PC-3 (cell line): ENCODE results near the gene PLEKHG2. TPM values are rescaled to one million over a fixed set of nuclear protein-coding genes. Genes with fewer than 3 reads are reported as not detected.
A peak's percentile ranks its signal among the peaks of the same experiment; 100 is the strongest.

Experiments
- ATAC-seq: fragments of 200-7000 bp; cut with Tn5 transposase; 2 replicates; pipeline ENCODE4 v1.9.1; 2020; ENCODE audit warnings: mild to moderate bottlenecking, moderate library complexity
- BruUV-seq: library from RNA; stranded (reverse); fragments of 400-500 nt; replicated peaks from 2 replicates; lab custom pipeline; 2021; lab: Mats Ljungman, UMichigan
- CTCF ChIA-PET: fragments of 300-600 bp; sonication (Branson Sonifier 250); formaldehyde crosslinking; loops from one replicate; lab custom pipeline; 2022; ENCODE audit warnings: antibody characterized with exemption; lab: Charles Lee
- POLR2A ChIA-PET: fragments of 300-600 bp; sonication (Branson Sonifier 250); formaldehyde crosslinking; loops from one replicate; lab custom pipeline; 2022; ENCODE audit warnings: antibody characterized with exemption; ENCODE audit not compliant: unreplicated experiment; lab: Charles Lee
- DNase-seq: peaks from one replicate; pipeline ENCODE4 v3.0.0-alpha.2; 2015
- H2AFZ ChIP-seq: fragments of 300-600 bp; sonication (generic); 2 replicates; pipeline ENCODE4 v1.6.0; 2016; ENCODE audit warnings: antibody characterized with exemption, low read length
- H3F3A ChIP-seq: fragments of 300-600 bp; sonication (generic); one replicate; pipeline ENCODE4 v1.6.0; 2017; ENCODE audit warnings: antibody characterized with exemption, low read length, control low read depth, mild to moderate bottlenecking; ENCODE audit not compliant: unreplicated experiment
- H3K27ac ChIP-seq: fragments of 300-600 bp; sonication (generic); 2 replicates; pipeline ENCODE4 v1.5.1; 2016; ENCODE audit warnings: mild to moderate bottlenecking, low read length
- H3K27me3 ChIP-seq: fragments of 300-600 bp; sonication (generic); 2 replicates; pipeline ENCODE4 v1.6.1; 2016; ENCODE audit warnings: low read length, mixed read lengths
- H3K36me3 ChIP-seq: fragments of 300-600 bp; sonication (generic); 2 replicates; pipeline ENCODE4 v1.6.1; 2016; ENCODE audit warnings: low read depth, mixed run types, low read length, mixed read lengths
- H3K4me1 ChIP-seq: fragments of 300-600 bp; sonication (generic); 2 replicates; pipeline ENCODE4 v1.5.1; 2016; ENCODE audit warnings: low read length; ENCODE audit not compliant: insufficient read depth
- H3K4me2 ChIP-seq: fragments of 300-600 bp; sonication (generic); 2 replicates; pipeline ENCODE4 v1.6.0; 2016; ENCODE audit warnings: low read length
- H3K4me3 ChIP-seq: fragments of 300-600 bp; sonication (generic); 2 replicates; pipeline ENCODE4 v1.5.1; 2016; ENCODE audit warnings: mild to moderate bottlenecking, low read length, mixed read lengths
- H3K79me2 ChIP-seq: fragments of 300-600 bp; sonication (generic); 2 replicates; pipeline ENCODE4 v1.6.1; 2017; ENCODE audit warnings: low read length, mixed read lengths
- H3K9ac ChIP-seq: fragments of 300-600 bp; sonication (generic); 2 replicates; pipeline ENCODE4 v1.6.0; 2016; ENCODE audit warnings: mild to moderate bottlenecking, low read length
- H3K9me2 ChIP-seq: fragments of 300-600 bp; sonication (generic); replicated peaks from 2 replicates; pipeline ENCODE4 v1.6.1; 2016; ENCODE audit warnings: mixed run types, low read length, mixed read lengths
- H3K9me3 ChIP-seq: fragments of 300-600 bp; sonication (generic); 2 replicates; pipeline ENCODE4 v1.6.1; 2016; ENCODE audit warnings: low read length, mixed read lengths
- H4K20me1 ChIP-seq: fragments of 300-600 bp; sonication (generic); 2 replicates; pipeline ENCODE4 v1.6.1; 2016; ENCODE audit warnings: low read length, mixed read lengths
- CTCF ChIP-seq: fragments of 300-600 bp; sonication (generic); conservative IDR thresholded peaks from 2 replicates; pipeline ENCODE4 v1.5.1; 2017; ENCODE audit warnings: antibody characterized with exemption, low read depth, mild to moderate bottlenecking, low read length
- EZH2 ChIP-seq: fragments of 300-600 bp; sonication (generic); IDR thresholded peaks from one replicate; pipeline ENCODE4 v1.6.1; 2017; ENCODE audit warnings: antibody characterized with exemption, mild to moderate bottlenecking, low read length; ENCODE audit not compliant: unreplicated experiment
- EZH2phosphoT487 ChIP-seq: fragments of 300-600 bp; sonication (generic); IDR thresholded peaks from 2 replicates; pipeline ENCODE4 v1.6.1; 2018; ENCODE audit warnings: mild to moderate bottlenecking, antibody characterized with exemption, low read length, borderline replicate concordance
- intact Hi-C: fragments of 100-400 bp; cut with micrococcal nuclease; formaldehyde crosslinking; loops from 2 replicates; pipeline ENCODE4 v1.9.0; 2023
- total RNA-seq: library from RNA; depleted of rRNA; stranded (reverse); fragments of >200 nt; gene quantifications from 2 replicates; pipeline ENCODE4 v1.2.3, GENCODE V29; 2014

Gene PLEKHG2
- total RNA-seq, 1 experiment from 2014 or later = 8.3 TPM

- Histone ChIP-seq H3K4me2 (no peak overlapping the region), H3K9ac (no peak overlapping the region), H3K4me3 (no peak overlapping the region), H3K27me3 (no peaks in the 10 kb centered on the region), H3K36me3 (no peaks in the 10 kb centered on the region; the same call in none of the 2 replicates), H3K79me2 (peaks cover 8% of the 10 kb centered on the region), H4K20me1 (no peaks in the 10 kb centered on the region), H2AFZ (no peak overlapping the region), H3F3A (no peaks in the 10 kb centered on the region), H3K4me1 (peaks cover 5% of the 10 kb centered on the region; the same call in 1 of the 2 replicates), H3K9me2 (no peaks in the 10 kb centered on the region), H3K9me3 (no peaks in the 10 kb centered on the region), H3K27ac (no peak overlapping the region)
- BruUV-seq = TSS peak; percentile 23
- ChIA-PET CTCF (no interaction called here), POLR2A (no interaction called here)
- no peak for DNase-seq
- TF ChIP-seq EZH2 (no peak), CTCF (no peak), EZH2phosphoT487 (no peak)
- no peak for ATAC-seq
- intact Hi-C loops = no loop called here
These were observed 27.5 kb upstream of the PLEKHG2 start for GRCh38 chr19:39384839-39385568.

GRCh38 chr19:39385629-39386411 is 26.6 kb upstream of the PLEKHG2 start:
- H3K9me2 ChIP-seq = no peaks in the 10 kb centered on the region
- TF ChIP-seq EZH2 = no peak
- no peak for TF ChIP-seq CTCF
- TF ChIP-seq EZH2phosphoT487 = no peak
- BruUV-seq = TSS peak; percentile 24
- H3K36me3 ChIP-seq = no peaks in the 10 kb centered on the region; the same call in none of the 2 replicates
- H4K20me1 ChIP-seq = no peaks in the 10 kb centered on the region
- no peak overlapping the region for H3K27ac ChIP-seq
- peaks cover 15% of the 10 kb centered on the region for H3K79me2 ChIP-seq
- intact Hi-C loops = no loop called here
- H3K9ac ChIP-seq = no peak overlapping the region
- H2AFZ ChIP-seq = no peak overlapping the region
- ChIA-PET CTCF (no interaction called here), POLR2A (no interaction called here)
- ATAC-seq (no peak), DNase-seq (no peak)
- H3K4me2 ChIP-seq = no peak overlapping the region
- H3K27me3 ChIP-seq = no peaks in the 10 kb centered on the region
- no peaks in the 10 kb centered on the region for H3F3A ChIP-seq
- H3K9me3 ChIP-seq = no peaks in the 10 kb centered on the region
- peaks cover 6% of the 10 kb centered on the region; the same call in 1 of the 2 replicates for H3K4me1 ChIP-seq
- no peak overlapping the region for H3K4me3 ChIP-seq

GRCh38 chr19:39386557-39386956 is 25.9 kb upstream of the PLEKHG2 start:
- TF ChIP-seq EZH2 (no peak), EZH2phosphoT487 (no peak), CTCF (no peak)
- intact Hi-C loops = no loop called here
- no peak for ATAC-seq
- no peaks in the 10 kb centered on the region for H3K9me3 ChIP-seq
- H3K9me2 ChIP-seq = no peaks in the 10 kb centered on the region
- H3K4me2 ChIP-seq = no peak overlapping the region
- ChIA-PET POLR2A (no interaction called here), CTCF (no interaction called here)
- DNase-seq = no peak
- H3K27ac ChIP-seq = no peak overlapping the region
- no peaks in the 10 kb centered on the region for H4K20me1 ChIP-seq
- H3K27me3 ChIP-seq = no peaks in the 10 kb centered on the region
- BruUV-seq = no TSS peak
- peaks cover 15% of the 10 kb centered on the region for H3K79me2 ChIP-seq
- H3K4me3 ChIP-seq = no peak overlapping the region
- peaks cover 6% of the 10 kb centered on the region; the same call in 1 of the 2 replicates for H3K4me1 ChIP-seq
- no peaks in the 10 kb centered on the region; the same call in none of the 2 replicates for H3K36me3 ChIP-seq
- no peak overlapping the region for H3K9ac ChIP-seq
- H3F3A ChIP-seq = no peaks in the 10 kb centered on the region
- H2AFZ ChIP-seq = no peak overlapping the region
